ENCODE results near the gene ASTN2.
A peak's percentile ranks its signal among the peaks of the same experiment; 100 is the strongest.

The ASTN2 gene

GRCh38 chr9:116589392-116590354 is 825.2 kb downstream of the ASTN2 start:
- no peak for DNase-seq

GRCh38 chr9:116587919-116588318 is 826.9 kb downstream of the ASTN2 start:
- no peak for DNase-seq

GRCh38 chr9:116585896-116586295 is 829.0 kb downstream of the ASTN2 start:
- DNase-seq: no peak

GRCh38 chr9:116585204-116585603 is 829.7 kb downstream of the ASTN2 start:
- no peak for DNase-seq

GRCh38 chr9:116580853-116581252 is 834.0 kb downstream of the ASTN2 start:
- DNase-seq: no peak

GRCh38 chr9:116576386-116576785 is 838.5 kb downstream of the ASTN2 start:
- DNase-seq: no peak

GRCh38 chr9:116574027-116574679 is 840.7 kb downstream of the ASTN2 start:
- DNase-seq: no peak

GRCh38 chr9:116572095-116572748 is 842.6 kb downstream of the ASTN2 start:
- peak; percentile 7 for DNase-seq

GRCh38 chr9:116569111-116569510 is 845.7 kb downstream of the ASTN2 start:
- no peak for DNase-seq

- no peak for DNase-seq
These were observed 848.0 kb downstream of the ASTN2 start for GRCh38 chr9:116566677-116567488.

GRCh38 chr9:116565986-116566385 is 848.9 kb downstream of the ASTN2 start:
- DNase-seq: no peak

GRCh38 chr9:116564266-116564793 is 850.5 kb downstream of the ASTN2 start:
- no peak for DNase-seq

GRCh38 chr9:116558818-116559540 is 855.9 kb downstream of the ASTN2 start:
- no peak for DNase-seq

- DNase-seq: no peak
These were observed 856.8 kb downstream of the ASTN2 start for GRCh38 chr9:116558035-116558434.

- DNase-seq: no peak
These were observed 859.2 kb downstream of the ASTN2 start for GRCh38 chr9:116555556-116556155.

- no peak for DNase-seq
These were observed 859.7 kb downstream of the ASTN2 start for GRCh38 chr9:116555119-116555518.

- no peak for DNase-seq
These were observed 864.0 kb downstream of the ASTN2 start for GRCh38 chr9:116550696-116551436.

GRCh38 chr9:116549786-116550660 is 864.8 kb downstream of the ASTN2 start:
- no peak for DNase-seq

- DNase-seq: no peak
These were observed 865.7 kb downstream of the ASTN2 start for GRCh38 chr9:116549061-116549664.

Measured in NCI-H2227 treated with DMSO at 0.1 percent for 48 hours (cell line).